GM19238 (cell line): ENCODE data around the gene HRAS.
"Not testable (repeated sequence)": the region's sequence is repeated elsewhere in the genome, so short reads cannot be mapped to it uniquely, and the experiment has no call there.

Source experiments
- DNase-seq: peaks from one replicate; pipeline ENCODE4 v3.0.0; 2011; ENCODE audit warnings: low spot score; ENCODE audit not compliant: insufficient read length

HRAS gene

DNA sequence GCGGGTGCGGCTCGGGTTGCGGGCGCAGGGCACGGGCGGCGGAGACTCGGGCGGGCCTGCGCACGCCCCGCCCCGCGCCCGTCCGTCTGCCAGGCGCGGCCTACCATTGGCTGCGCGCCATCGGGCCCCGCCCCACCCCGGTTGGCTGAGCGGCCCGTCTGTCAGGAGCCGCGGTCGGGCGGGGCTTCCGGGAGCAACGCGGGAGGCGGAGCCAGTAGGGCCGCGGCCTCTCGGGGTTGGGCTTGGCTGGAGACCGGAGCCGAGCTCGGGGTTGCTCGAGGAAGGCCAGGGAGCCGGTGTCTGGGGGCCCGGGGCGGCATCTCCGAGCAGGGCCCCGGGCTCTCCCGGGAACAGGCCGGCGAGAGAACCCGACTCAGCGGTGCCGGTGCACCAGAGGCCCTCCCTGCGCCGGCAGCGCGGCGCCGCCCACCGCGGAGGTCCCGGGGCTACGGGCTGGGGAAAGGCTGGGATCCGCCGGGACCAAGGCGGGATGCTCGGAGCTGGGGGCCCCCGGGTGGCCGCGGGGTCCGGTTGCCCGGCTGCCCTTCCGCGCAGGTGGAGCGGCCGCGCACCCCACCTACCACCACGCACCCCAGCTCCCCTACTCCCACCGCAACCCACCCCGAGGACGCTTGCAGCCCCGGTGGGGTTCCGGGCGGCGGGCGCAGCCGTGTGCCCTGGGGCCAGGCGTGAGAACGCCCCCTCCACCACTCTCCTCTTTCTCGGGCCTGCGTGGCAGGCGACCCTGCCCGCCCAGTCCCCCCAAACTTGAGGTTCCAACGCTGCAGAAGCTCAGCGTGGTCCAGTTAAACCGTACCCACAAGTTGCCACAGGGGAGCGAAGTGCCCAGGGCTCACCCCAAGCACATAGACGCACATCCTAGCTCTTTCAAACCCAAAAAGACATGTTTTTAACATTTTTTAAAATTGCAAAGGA is at the start of gene HRAS:
HRAS (minus strand) TSS at position 58 of the 936 bp plus-strand sequence.
- DNase-seq: peak; percentile 100

DNA sequence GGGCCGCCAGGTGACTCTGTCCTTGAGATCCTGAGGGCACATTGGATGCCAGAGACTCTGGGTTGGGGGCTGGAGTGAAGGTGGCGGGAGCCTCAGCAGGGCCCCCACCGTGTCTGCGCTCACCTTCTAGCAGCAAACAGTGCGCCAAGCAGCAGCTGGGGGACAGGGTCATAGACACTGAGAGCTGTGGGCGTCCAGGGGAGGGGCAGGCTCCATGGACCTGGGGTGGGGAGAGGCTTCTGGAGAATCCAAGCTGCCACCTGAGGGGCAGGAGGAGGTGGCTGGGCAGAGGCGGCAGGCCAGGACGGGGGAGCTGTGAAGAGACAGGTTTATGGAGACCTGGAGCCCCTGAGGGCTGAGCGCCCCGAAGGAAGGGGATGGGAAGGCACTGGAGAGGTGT is 48.9 kb upstream of the HRAS start:
- DNase-seq: no peak

DNA sequence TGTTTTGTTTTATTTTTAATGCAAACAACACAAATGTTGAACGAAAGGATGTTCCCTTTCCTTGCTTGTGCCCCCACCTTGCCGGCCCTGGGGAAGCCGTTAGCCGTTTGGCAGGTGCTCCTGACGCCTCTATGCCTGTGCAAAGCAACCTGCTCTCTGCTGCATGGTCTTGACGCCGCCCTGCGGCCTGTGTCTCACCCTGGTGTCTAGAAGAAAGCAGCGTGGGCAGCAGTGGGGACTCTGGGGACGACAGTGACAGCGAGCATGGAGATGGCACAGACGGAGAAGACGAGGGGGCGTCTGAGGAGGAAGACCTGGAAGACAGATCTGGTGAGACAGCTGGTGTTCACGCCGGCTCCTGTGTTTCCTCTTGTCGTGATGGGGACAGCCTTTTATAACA is 46.4 kb upstream of the HRAS start:
- DNase-seq: no peak

DNA sequence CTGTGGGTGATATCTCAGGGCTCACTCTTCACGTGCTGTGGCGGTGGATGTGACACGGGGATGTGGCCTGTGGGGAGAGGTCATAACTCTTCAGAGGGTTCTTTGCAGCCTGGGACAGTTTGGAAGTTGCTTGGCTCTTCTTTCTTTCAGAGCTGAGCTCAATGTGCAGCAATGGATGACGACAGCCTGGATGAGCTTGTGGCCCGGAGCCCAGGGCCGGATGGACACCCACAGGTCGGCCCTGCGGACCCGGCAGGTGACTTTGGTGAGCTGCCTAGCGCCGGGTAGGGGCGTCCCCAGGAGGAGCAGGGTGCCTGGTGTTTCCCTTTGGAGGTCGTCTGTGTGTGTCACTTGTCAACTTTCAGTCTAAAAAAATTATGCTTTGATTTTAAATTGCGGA is 46.0 kb upstream of the HRAS start:
- no peak for DNase-seq

DNA sequence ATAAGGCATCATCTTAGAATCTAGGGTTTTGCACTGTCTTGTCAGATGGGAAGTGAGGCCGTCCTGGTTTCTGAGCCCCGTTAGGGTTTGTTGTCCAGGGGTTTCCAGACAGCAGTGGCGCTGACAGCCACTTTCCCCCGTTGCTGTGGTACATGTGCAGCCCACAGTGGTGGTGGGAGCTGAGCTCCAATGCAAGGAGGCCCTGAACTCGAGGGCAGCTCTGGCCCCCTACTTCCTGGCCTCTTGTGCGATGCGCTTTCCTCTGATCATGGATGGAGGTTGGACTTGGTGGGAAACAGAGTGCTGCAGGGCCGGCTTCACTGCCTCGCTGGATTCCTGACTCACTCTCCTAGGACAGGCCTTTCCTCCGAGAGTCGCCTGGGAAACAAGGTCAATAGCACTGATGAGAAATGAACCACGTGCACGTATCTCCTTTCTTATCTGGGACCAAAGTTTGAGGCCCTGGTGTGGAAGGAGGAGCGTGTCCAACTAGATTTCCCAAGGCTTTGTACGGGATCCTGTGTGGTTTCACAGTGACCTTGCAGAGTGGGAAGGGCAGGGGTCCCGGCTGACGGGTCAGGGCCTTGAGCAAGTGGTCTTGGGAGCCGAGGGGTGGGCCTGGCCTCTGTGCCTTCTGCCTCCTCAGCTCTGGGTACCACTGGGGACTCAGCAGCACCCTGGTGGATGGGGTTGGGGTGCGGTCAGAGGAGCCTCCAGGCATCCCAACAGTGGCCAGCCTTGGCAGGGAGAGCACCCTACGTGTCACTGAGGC is 44.6 kb upstream of the HRAS start:
- DNase-seq: no peak

DNA sequence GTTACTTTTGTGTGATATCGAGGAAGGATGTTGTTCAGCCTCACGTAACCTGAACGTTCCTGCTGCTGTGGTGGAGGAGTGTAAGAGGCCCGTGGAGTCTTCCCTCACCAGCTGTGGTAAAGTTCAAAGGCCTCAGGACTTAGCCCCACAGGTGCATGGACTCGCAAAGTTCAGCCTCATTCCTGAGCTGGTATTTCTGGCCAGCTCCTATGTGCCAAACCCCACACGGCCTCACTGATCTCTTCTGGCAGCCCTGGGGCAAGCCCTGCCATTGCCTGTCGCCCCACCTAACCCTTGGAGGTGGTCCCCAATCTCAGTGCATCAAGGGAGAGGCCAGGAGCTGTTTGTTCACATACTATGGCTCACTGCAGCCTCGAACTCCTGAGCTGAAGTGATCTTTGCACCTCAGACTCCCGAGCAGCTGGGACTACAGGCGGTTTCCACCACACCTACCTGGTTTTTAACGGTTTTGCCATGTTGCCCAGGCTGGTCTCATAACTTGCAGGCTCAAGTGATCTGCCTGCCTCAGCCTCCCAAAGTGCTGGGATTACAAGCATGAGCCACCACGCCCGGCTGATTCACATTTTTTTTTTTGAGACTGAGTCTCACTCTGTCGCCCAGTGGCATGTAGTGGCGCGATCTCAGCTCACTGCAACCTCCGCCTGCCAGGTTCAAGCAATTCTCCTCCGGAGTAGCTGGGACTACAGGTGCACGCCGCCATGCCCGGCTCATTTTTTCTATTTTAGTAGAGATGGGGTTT is 43.1 kb upstream of the HRAS start:
- DNase-seq: no peak

DNA sequence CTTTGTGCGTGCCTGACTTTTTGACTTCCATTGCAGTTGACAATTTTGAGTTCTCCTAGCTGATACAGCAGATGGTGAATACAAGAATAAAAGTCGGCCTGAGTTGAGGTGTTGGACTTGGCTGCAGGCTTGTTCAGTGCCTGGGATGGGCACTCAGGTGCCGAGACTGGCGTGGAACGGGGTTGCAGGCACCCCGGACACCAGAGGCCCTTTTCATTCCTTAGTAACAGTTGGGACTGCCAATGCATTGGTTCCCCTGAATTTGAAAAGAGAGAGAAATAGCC is 42.2 kb upstream of the HRAS start:
- DNase-seq: no peak

DNA sequence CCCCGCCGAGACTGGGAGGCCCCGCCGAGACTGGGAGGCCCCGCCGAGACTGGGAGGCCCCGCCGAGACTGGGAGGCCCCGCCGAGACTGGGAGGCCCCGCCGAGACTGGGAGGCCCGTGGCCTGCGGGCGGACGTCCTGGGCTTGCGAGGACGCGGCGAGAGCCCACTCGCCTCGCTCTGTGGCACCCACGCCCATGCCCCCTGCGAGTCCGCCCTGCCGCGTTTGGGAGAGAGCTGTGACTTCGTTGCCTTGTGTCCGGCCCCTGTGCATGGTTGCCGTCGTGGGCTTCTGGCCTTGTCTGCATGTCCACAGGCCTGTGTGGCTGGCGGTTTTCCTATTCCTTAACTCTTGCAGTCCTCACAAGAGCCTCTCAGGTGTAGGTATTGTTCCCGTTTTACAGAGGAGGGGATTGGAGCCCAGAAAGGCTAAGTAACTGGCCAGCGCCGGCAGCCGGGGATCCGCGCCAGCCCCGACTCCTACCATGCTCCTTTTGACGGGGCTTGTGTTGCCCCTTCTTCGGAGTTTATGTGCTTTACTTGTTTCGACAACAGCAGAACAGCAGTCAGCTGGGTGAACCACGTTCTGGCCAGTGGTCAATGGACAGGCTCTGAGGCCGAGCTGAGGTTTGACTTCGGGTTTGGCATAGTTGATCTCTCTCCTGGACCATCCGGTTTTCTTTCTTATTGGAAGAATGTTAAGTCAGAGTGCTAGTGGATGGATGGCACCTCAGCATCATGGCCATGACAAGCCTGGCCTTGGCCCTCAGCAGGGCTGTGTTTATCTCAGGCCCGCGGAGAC is 41.6 kb upstream of the HRAS start:
- DNase-seq: no peak

DNA sequence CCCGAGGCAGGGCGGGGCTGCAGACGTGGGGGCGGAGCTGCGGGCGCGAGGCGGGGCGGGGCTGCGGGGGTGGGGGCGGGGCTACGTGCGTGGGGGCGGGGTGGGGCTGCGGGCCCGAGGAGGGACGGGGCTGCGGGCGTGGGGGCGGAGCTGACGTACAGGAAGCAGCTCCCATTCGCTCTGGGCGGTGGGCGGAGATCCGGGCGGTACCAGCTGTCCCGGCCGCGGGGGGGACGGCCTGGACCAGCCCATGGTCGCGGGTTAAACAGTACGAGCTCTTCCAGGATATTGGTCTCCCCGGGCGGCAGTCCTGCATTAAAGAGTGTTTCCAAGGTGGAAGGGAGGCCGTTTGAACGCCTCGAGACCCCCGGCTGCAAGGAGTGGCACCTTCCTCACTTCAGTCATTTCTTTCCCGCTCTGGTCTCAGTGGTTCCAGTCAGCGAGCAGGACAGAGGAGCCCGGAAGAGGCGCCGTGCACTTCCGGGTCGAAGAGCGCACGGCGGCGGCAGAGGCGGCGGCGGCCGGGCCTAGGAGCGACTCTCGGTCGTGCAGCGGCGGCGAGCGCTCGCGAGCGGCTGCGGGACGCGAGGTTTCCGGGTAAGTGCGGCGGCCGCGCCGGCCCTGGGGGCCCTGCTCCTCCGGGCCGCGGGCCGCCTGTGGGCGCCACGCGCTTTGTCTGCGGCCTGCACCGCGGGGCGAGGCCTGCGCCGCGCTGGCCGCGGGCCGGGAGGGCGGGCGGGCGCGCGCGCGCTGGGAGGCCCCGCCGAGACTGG is 40.8 kb upstream of the HRAS start, which contains the start of gene PHRF1:
PHRF1 (plus strand) TSS at position 475 of the 773 bp plus-strand sequence. CDS start 5,043 bp downstream, outside the sequence.
- DNase-seq: peak; percentile 100

DNA sequence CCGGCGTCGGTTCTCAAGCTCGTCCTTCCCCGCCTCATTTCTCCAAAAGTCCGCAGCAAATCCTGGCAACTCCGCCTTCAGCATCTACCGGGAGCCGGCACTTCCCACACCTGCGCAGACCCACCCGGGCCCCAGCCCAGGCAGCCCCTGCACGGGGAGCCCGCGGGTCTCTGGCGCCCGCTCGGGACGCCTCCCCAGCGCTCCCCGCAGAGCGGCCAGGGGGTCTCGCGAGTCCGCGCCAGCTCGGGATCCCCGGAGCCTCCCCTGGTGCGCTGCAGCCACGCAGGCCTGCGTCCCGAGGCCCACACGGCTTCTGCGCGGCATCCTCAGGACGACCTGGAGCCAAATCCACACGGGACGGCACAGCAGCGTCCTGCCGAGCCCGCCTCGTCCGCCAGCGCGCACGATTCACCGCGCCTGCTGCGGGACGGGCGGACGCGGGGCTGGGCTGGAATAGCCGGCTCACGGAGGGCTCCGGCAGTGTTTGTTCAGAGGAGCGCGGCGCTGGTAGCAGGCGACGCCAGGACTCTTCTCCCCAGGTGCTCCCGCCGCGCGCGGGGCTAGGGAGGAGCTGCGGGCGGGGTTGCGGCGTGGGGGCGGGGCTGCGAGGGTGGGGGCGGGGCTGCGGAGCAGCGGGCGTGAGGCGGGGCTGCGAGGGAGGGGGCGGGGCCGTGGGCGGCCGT is 40.1 kb upstream of the HRAS start:
- DNase-seq: peak; percentile 53

DNA sequence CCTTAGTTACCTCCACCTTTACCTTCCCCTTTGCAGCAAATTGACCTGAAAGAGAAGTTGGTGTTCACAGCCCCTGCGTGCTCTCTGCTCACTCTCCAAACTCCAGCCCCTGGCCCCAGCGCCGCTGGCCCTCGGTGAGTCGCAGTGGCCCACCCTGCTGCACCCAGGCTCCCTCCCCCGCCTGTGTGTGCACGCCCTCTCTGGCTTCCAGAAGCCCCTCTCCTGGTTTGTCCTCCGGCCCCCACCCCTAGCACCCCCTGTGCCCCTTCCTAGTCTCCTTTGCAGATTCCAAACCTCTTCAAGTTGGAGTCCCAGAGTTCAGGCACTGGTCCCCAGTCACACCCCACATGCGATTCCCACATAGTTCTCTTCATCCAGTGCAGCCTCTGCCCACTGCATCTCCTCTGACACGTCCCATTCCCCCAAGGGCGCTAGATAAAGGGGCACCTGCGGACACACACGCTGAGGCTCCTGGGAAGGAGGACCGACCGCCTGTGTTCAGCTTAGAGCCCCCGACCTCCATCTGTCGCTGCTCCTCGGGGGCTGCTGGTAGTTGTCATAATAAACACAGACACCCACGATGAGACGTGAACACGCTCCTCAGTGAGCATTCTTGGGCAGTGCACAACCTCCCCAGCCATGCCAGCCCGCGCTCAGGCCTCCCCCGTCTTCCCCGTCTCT is 39.4 kb upstream of the HRAS start:
- DNase-seq: no peak

DNA sequence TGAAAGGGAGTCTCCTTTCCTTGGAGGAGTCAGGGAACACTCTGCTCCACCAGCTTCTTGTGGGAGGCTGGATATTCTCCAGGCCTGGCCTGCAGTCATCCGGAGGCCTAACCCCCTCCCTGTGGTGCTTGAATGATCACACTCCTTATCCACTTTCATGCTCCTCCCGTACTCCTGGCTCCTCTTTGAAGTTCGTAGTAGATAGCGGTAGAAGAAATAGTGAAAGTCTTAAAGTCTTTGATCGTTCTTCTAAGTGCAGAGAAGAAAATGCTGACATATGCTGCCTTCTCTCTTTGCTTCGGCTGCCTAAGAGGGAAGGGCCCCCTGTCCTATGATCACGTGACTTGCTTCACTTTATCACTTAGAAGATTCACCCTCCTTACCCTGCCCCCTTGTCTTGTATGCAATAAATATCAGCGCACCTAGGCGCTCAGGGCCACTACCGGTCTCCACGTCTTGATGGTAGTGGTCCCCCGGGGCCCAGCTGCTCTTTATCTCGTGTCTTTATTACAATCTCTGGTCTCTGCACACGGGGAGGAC is 38.7 kb upstream of the HRAS start:
- not testable (repeated sequence) for DNase-seq

DNA sequence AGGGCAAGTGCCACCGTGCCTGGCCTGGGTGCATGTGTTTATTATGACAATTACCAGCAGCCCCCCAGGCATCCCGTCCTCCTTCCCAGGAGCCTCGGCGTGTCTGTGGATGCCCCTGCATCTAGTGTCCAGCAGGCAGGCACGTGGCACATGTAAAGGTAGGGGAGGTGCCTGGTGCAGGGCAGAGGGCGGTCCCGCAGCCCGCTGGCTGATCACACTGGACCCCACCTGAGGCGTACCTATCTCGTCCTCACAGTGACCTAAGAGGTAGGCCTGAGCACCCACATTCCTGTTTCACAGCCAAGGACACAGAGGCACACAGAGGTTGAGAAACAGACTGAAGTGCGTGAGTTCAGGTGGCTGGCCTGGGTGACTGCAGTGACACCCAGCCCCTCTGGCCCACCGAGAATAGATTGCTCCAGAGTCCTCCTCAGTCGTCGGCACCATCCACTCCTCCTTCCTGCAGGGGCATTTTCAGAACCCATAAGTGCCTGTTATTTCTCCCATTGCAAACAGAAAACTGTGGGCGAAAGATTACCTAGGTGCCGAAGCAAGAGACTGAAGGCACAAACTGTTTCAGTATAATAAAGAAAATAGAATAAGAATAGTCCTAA is 37.9 kb upstream of the HRAS start:
- DNase-seq: no peak

DNA sequence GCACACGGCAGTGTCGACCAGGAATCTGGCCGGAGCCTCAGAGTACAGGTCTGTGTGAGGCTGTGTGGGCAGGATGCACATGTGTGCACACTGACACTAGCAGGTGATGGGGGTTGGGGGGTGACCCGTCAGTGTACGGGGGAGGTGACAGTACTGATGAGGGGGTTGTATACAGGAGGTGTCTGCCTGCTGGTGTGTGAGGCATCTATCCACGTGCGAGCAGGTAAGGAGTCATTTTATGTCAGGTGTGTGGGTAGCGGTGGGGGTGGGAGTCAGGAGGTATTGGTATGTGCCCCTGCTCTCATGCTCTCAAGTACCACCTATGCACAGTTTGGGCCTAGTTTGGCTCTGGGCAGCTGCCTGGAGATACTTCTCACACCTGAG is 36.4 kb upstream of the HRAS start:
- no peak for DNase-seq

DNA sequence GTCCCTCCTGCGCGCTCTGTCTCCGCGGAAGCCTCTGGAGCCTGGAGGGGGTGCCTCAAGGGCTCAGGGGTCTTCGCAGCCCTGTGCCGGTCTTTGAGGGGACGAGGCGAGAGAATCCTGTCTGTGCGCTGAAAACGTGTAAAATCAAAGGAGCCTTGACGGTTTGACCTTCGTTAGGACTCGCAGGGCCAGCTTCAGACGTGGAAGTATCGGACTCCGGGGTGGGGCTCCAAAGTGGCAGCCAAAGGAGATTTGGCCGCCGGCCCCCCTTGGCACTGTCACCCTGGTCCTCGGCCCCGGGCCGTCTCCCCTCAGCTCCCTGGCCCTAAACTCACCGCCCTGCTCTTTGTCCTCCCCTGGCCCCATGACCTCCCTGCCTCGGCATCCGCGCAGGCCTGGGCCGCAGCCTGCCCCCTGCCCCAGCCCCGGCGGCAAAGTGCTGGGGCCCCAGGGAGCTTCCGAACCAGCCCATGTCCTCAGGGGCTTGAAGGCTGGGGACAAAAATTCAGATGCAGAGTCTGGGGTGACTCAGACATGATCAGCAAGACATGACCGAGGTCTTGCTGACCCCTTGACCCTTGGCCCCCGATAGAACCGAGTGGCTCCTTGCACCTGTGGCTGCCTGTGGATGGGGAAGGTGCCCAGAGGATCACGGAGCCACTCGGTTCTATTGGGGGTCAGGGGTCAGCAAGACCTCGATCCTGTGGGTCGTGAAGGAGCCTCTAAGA is 33.9 kb upstream of the HRAS start:
- DNase-seq: no peak

DNA sequence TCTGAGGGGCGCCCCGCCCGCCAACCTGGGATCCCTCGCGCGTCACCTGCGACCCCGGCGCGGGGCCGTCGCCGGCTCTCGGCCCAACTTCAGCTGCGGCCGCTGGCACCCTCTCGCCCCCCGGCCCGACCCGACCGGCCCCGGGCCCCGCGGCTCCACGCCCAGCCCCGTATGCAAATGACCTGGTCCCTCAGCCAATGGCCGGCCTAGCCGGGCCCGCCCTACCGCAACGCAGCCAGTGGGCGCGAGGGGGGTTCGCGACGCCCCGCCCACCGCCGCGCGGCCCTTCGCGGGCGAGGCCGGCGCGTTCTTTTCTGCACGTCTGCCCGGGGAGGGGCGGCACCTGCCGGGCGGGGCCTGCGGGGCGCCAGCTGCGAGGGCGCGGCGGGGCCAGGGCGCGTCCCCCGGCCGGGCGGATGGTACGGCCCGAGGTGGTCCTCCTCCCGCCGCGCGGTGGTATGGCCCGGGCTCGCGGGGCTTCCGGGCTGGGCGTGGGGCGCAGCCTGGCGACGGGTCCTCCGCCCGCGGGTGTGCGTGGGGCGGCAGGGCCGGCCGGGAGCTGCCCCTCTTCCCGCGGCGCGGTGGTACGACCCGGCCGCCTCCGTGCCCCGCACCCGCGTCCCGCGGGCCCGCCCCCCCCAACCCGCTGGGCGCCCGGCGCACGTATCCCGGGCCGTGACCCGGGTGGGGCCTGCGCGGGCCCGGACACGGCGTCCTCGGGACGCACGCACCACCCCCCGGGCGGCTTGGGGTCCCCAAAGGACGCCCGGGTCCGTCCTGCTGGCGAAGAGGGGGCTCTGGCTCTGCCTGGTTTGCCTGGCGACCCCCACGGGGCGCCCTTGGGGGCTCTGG is 33.2 kb upstream of the HRAS start:
- DNase-seq: peak; percentile 100
